ENCODE data around the gene ELOVL3.

GRCh38 chr10:102255404-102255803 lies 29.3 kb downstream of the ELOVL3 start:
- TF ChIP-seq POLR2A (IDR thresholded peaks at IDR 0.05; ENCODE audit: low read depth, low read length) (no peak), POLR2AphosphoS5 (IDR thresholded peaks at IDR 0.05; ENCODE audit: low read depth, low read length) (no peak)

Data from GM12892 (cell line).